H9 (cell line): ENCODE measurements around the gene SLC35B2. TPM values are rescaled to one million over a fixed set of nuclear protein-coding genes. Genes with fewer than 3 reads are reported as not detected.

Source experiments
- DNase-seq: peaks from one replicate; pipeline ENCODE4 v3.0.0-alpha.2; 2017
- H2AFZ ChIP-seq: one replicate; pipeline ENCODE4 v1.6.1; 2013; ENCODE audit warnings: mild to moderate bottlenecking, low read length, control low read depth, moderate library complexity
- H2AK5ac ChIP-seq: 2 replicates; pipeline ENCODE4 v1.6.1; 2013; ENCODE audit warnings: low read length, control low read depth, mixed read lengths; ENCODE audit not compliant: insufficient read length
- H2BK120ac ChIP-seq: one replicate; pipeline ENCODE4 v1.6.1; 2013; ENCODE audit warnings: low read depth, mild to moderate bottlenecking, low read length, control low read depth, inconsistent platforms; ENCODE audit not compliant: poor library complexity, severe bottlenecking
- H2BK12ac ChIP-seq: 2 replicates; pipeline ENCODE4 v1.6.1; 2013; ENCODE audit warnings: low read length, control low read depth, mixed read lengths, low read depth; ENCODE audit not compliant: insufficient read length
- H2BK15ac ChIP-seq: 2 replicates; pipeline ENCODE4 v1.6.1; 2013; ENCODE audit warnings: low read depth, low read length, control low read depth
- H2BK20ac ChIP-seq: one replicate; pipeline ENCODE4 v1.6.1; 2013; ENCODE audit warnings: low read depth, mild to moderate bottlenecking, low read length, control low read depth, inconsistent platforms; ENCODE audit not compliant: poor library complexity, severe bottlenecking
- H2BK5ac ChIP-seq: 2 replicates; pipeline ENCODE4 v1.6.1; 2013; ENCODE audit warnings: low read length, control low read depth, mixed read lengths; ENCODE audit not compliant: insufficient read length
- H3K14ac ChIP-seq: 2 replicates; pipeline ENCODE4 v1.6.1; 2013; ENCODE audit warnings: low read length, control low read depth; ENCODE audit not compliant: insufficient read depth
- H3K18ac ChIP-seq: 2 replicates; pipeline ENCODE4 v1.6.1; 2013; ENCODE audit warnings: low read depth, mild to moderate bottlenecking, mixed read lengths, low read length, control low read depth; ENCODE audit not compliant: insufficient read length
- H3K23ac ChIP-seq: 2 replicates; pipeline ENCODE4 v1.6.1; 2013; ENCODE audit warnings: low read length, control low read depth, mixed read lengths, low read depth; ENCODE audit not compliant: insufficient read length
- H3K23me2 ChIP-seq: 2 replicates; pipeline ENCODE4 v1.6.1; 2013; ENCODE audit warnings: low read depth, mild to moderate bottlenecking, mixed read lengths, low read length, control low read depth; ENCODE audit not compliant: insufficient read length, poor library complexity, severe bottlenecking
- H3K27ac ChIP-seq: 2 replicates; pipeline ENCODE4 v1.5.1; 2013; ENCODE audit warnings: low read length, control low read depth, mixed read lengths, low read depth; ENCODE audit not compliant: insufficient read length
- H3K27me3 ChIP-seq: 2 replicates; pipeline ENCODE4 v1.6.1; 2013; ENCODE audit warnings: low read length, control low read depth, inconsistent platforms; ENCODE audit not compliant: insufficient read depth
- H3K4ac ChIP-seq: 2 replicates; pipeline ENCODE4 v1.6.1; 2013; ENCODE audit warnings: low read depth, mild to moderate bottlenecking, control low read depth, inconsistent platforms, low read length, moderate library complexity
- H3K4me1 ChIP-seq: 2 replicates; pipeline ENCODE4 v1.6.1; 2013; ENCODE audit warnings: low read length, control low read depth, inconsistent platforms; ENCODE audit not compliant: insufficient read depth
- H3K4me2 ChIP-seq: 2 replicates; pipeline ENCODE4 v1.6.1; 2013; ENCODE audit warnings: low read length, control low read depth, mixed read lengths; ENCODE audit not compliant: insufficient read length, insufficient read depth
- H3K56ac ChIP-seq: 2 replicates; pipeline ENCODE4 v1.6.1; 2013; ENCODE audit warnings: low read depth, mild to moderate bottlenecking, mixed read lengths, low read length, control low read depth; ENCODE audit not compliant: insufficient read length
- H3K79me1 ChIP-seq: 2 replicates; pipeline ENCODE4 v1.6.1; 2013; ENCODE audit warnings: low read depth, mild to moderate bottlenecking, moderate library complexity, low read length, control low read depth, inconsistent platforms; ENCODE audit not compliant: insufficient read depth, poor library complexity, severe bottlenecking
- H3K79me2 ChIP-seq: 2 replicates; pipeline ENCODE4 v1.6.1; 2013; ENCODE audit warnings: low read length, control low read depth, inconsistent platforms; ENCODE audit not compliant: insufficient read depth
- H3K9ac ChIP-seq: 2 replicates; pipeline ENCODE4 v1.6.1; 2013; ENCODE audit warnings: low read length, control low read depth, mixed read lengths; ENCODE audit not compliant: insufficient read length; ENCODE audit errors: extremely low read depth
- H3K9me3 ChIP-seq: one replicate; pipeline ENCODE4 v1.6.1; 2013; ENCODE audit warnings: low read depth, low read length, inconsistent platforms; ENCODE audit not compliant: control insufficient read depth
- H3T11ph ChIP-seq: one replicate; pipeline ENCODE4 v1.6.1; 2013; ENCODE audit warnings: mild to moderate bottlenecking, low read length, control low read depth, inconsistent platforms
- H4K20me1 ChIP-seq: one replicate; pipeline ENCODE4 v1.6.1; 2013; ENCODE audit not compliant: control insufficient read depth, insufficient read length, insufficient read depth
- H4K5ac ChIP-seq: 2 replicates; pipeline ENCODE4 v1.6.1; 2013; ENCODE audit warnings: low read depth, mild to moderate bottlenecking, mixed read lengths, low read length, control low read depth; ENCODE audit not compliant: insufficient read length
- H4K8ac ChIP-seq: replicated peaks from 2 replicates; pipeline ENCODE4 v1.6.1; 2013; ENCODE audit warnings: low read length, control low read depth, mixed read lengths, low read depth; ENCODE audit not compliant: insufficient read length
- H4K91ac ChIP-seq: 2 replicates; pipeline ENCODE4 v1.6.1; 2013; ENCODE audit warnings: low read depth, mild to moderate bottlenecking, moderate library complexity, mixed read lengths, low read length, control low read depth; ENCODE audit not compliant: insufficient read length
- H3K27ac Mint-ChIP-seq, 3 experiments: 2 replicates in 2 of 3; 3 replicates in 1 of 3; pipeline ENCODE4 v1.8.0; 2020 to 2021; ENCODE audit warnings: mixed read lengths in 3 of 3, mild to moderate bottlenecking in 1 of 3, moderate library complexity in 1 of 3
- H3K27me3 Mint-ChIP-seq: 2 replicates; pipeline ENCODE4 v1.8.0; 2021; ENCODE audit warnings: low read depth, mild to moderate bottlenecking, moderate library complexity, mixed read lengths
- H3K36me3 Mint-ChIP-seq, 3 experiments: 2 replicates in 2 of 3; 3 replicates in 1 of 3; pipeline ENCODE4 v1.8.0; 2020 to 2021; ENCODE audit warnings: low read depth in 3 of 3, mixed read lengths in 3 of 3; ENCODE audit not compliant: insufficient read depth in 1 of 3
- H3K4me1 Mint-ChIP-seq, 2 experiments: 2 replicates each; pipeline ENCODE4 v1.8.0; 2020; ENCODE audit warnings: mixed read lengths in 2 of 2
- H3K4me3 Mint-ChIP-seq, 2 experiments: 2 replicates in 1 of 2; 3 replicates in 1 of 2; pipeline ENCODE4 v1.8.0; 2020 to 2021; ENCODE audit warnings: mild to moderate bottlenecking in 2 of 2, mixed read lengths in 2 of 2, moderate library complexity in 1 of 2
- H3K9me3 Mint-ChIP-seq, 2 experiments: 2 replicates in 1 of 2; 3 replicates in 1 of 2; pipeline ENCODE4 v1.8.0; 2020; ENCODE audit warnings: mild to moderate bottlenecking in 2 of 2, mixed read lengths in 2 of 2, moderate library complexity in 1 of 2
- WGBS: extraction: QIAGEN DNeasy Blood & Tissue Kit; methylation state at CpG from one replicate; pipeline ENCODE4 v1.1.7; 2013; ENCODE audit warnings: missing lambda C conversion rate, low lambda C conversion rate, mixed read lengths; ENCODE audit not compliant: insufficient read length; ENCODE audit errors: extremely low coverage; 5-methylcytosine and 5-hydroxymethylcytosine counted together
- total RNA-seq: library from RNA; stranded (reverse); gene quantifications from 2 replicates; pipeline ENCODE4 v1.2.1, GENCODE V29; 2021
- TF ChIP-seq, protein P1 (sequence below): fragments of 200-600 bp; sonication (generic); conservative IDR thresholded peaks from 3 replicates; pipeline ENCODE4 v1.8.0; 2021; ENCODE audit warnings: antibody characterized with exemption, mild to moderate bottlenecking

The SLC35B2 gene
- total RNA-seq, 1 experiment from 2014 or later, result 34.5 TPM

GRCh38 chr6:44256775-44257024, 628 bp downstream of the SLC35B2 start:
- Histone ChIP-seq H3K23me2 (peaks cover 6% of the 10 kb centered on the region), H4K20me1 (no peaks in the 10 kb centered on the region), H3K79me2 (no peaks in the 10 kb centered on the region), H2AK5ac (no peak overlapping the region), H3K23ac (no peak overlapping the region), H2BK15ac (no peak overlapping the region), H2BK12ac (no peak overlapping the region), H2BK5ac (no peak overlapping the region), H3K9ac (peak overlapping the region; percentile 68), H3K27me3 (no peaks in the 10 kb centered on the region), H3K14ac (peak overlapping the region; percentile 34; the same call in 1 of the 2 replicates), H2BK20ac (no peak overlapping the region), H3K27ac (no peak overlapping the region), H3K4me2 (peak overlapping the region; percentile 90), H2AFZ (no peak overlapping the region), H3K4me1 (no peaks in the 10 kb centered on the region; the same call in 1 of the 2 replicates), H3K56ac (no peak overlapping the region), H3K18ac (peak overlapping the region; percentile 33), H3K4ac (no peak overlapping the region), H4K8ac (no peak overlapping the region), H4K5ac (no peak overlapping the region), H3T11ph (no peak overlapping the region), H3K9me3 (no peaks in the 10 kb centered on the region), H4K91ac (no peak overlapping the region), H3K79me1 (no peaks in the 10 kb centered on the region), H2BK120ac (no peak overlapping the region)
- peaks cover 38 to 40% of the 10 kb centered on the region in 2 experiments for H3K4me1 Mint-ChIP-seq
- TF ChIP-seq, protein P1, sequence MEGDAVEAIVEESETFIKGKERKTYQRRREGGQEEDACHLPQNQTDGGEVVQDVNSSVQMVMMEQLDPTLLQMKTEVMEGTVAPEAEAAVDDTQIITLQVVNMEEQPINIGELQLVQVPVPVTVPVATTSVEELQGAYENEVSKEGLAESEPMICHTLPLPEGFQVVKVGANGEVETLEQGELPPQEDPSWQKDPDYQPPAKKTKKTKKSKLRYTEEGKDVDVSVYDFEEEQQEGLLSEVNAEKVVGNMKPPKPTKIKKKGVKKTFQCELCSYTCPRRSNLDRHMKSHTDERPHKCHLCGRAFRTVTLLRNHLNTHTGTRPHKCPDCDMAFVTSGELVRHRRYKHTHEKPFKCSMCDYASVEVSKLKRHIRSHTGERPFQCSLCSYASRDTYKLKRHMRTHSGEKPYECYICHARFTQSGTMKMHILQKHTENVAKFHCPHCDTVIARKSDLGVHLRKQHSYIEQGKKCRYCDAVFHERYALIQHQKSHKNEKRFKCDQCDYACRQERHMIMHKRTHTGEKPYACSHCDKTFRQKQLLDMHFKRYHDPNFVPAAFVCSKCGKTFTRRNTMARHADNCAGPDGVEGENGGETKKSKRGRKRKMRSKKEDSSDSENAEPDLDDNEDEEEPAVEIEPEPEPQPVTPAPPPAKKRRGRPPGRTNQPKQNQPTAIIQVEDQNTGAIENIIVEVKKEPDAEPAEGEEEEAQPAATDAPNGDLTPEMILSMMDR, result no peak
- peak overlapping the region; percentile 88 to 90 for H3K4me3 Mint-ChIP-seq
- no peak for DNase-seq
- no peaks in the 10 kb centered on the region for H3K9me3 Mint-ChIP-seq
- WGBS, result no CpG with 5 or more reads among the region's 12 CpGs
- peaks cover 11% of the 10 kb centered on the region for H3K27me3 Mint-ChIP-seq
- peak overlapping the region; percentile 59 to 98 (median 92) for H3K27ac Mint-ChIP-seq
- H3K36me3 Mint-ChIP-seq, result peaks cover 25 to 63% (median 48%) of the 10 kb centered on the region in 3 experiments
